Kidney (tissue), 14 donors: Measurements from ENCODE around the gene GPX4. TPM values are rescaled to one million over a fixed set of nuclear protein-coding genes. Genes with fewer than 3 reads are reported as not detected.
A peak's percentile ranks its signal among the peaks of the same experiment; 100 is the strongest.

Experiments used
- DNase-seq, 5 donors: peaks; one replicate each; pipeline ENCODE4 v3.0.0-alpha.2; 2013 to 2020
- FAIRE-seq: peaks from 2 replicates; lab custom pipeline; 2012; peaks lifted over from hg19 to GRCh38; lab: Jason Lieb, UNC
- H3K27ac ChIP-seq, 2 donors: one replicate each; pipeline ENCODE4 v1.7.0; 2013; ENCODE audit warnings: low read depth in 2 of 2, low read length in 2 of 2, inconsistent platforms in 1 of 2
- H3K27me3 ChIP-seq: one replicate; pipeline ENCODE4 v1.7.1; 2013; ENCODE audit warnings: low read length, inconsistent platforms; ENCODE audit not compliant: control insufficient read depth, insufficient read depth
- H3K36me3 ChIP-seq, 3 donors: one replicate each; pipeline versions ENCODE4 v1.7.0 to v1.7.1; 2013; ENCODE audit warnings: low read length in 3 of 3, control low read depth in 1 of 3, inconsistent platforms in 1 of 3; ENCODE audit not compliant: insufficient read depth in 3 of 3, control insufficient read depth in 2 of 3
- H3K4me1 ChIP-seq, 3 donors: one replicate each; pipeline versions ENCODE4 v1.7.0 to v1.7.1; 2013; ENCODE audit warnings: low read length in 3 of 3, inconsistent platforms in 1 of 3, low read depth in 1 of 3; ENCODE audit not compliant: control insufficient read depth in 2 of 3, insufficient read depth in 2 of 3
- H3K4me3 ChIP-seq, 3 donors: one replicate each; pipeline versions ENCODE4 v1.7.0 to v1.8.1; 2013; ENCODE audit warnings: low read length in 3 of 3, control low read depth in 1 of 3, inconsistent platforms in 1 of 3
- H3K9ac ChIP-seq, 3 donors: one replicate each; pipeline versions ENCODE4 v1.7.0 to v1.7.1; 2013; ENCODE audit warnings: low read length in 3 of 3, control low read depth in 1 of 3, inconsistent platforms in 1 of 3
- H3K9me3 ChIP-seq, 3 donors: one replicate each; pipeline versions ENCODE4 v1.7.0 to v1.7.1; 2013; ENCODE audit warnings: low read length in 3 of 3, control low read depth in 1 of 3, inconsistent platforms in 1 of 3; ENCODE audit not compliant: control insufficient read depth in 2 of 3, insufficient read depth in 1 of 3
- intact Hi-C: fragments of 100-400 bp; cut with DNase I; formaldehyde crosslinking; loops from one replicate; pipeline ENCODE4 v1.11.1; 2022
- polyA plus RNA-seq: library from polyadenylated mRNA; stranded (reverse); fragments of 350-450 nt; fragmentation: Illumina TruSeq; extraction: RNeasy Lipid Tissue Mini Kit (QIAGEN cat#74804); gene quantifications from one replicate; pipeline ENCODE4 v1.2.3, GENCODE V29; 2014; ENCODE audit warnings: low read depth, low replicate concordance; ENCODE audit not compliant: insufficient read depth
- total RNA-seq: library from RNA; stranded (reverse); fragmentation: NEBNext Ultra II Directional; extraction: Animal tissue kit (Norgen Biotek cat#: 25700); gene quantifications from one replicate; pipeline ENCODE4 v1.2.1, GENCODE V29; 2021
- TF ChIP-seq, protein P1 (sequence below): IDR thresholded peaks from 3 replicates; pipeline ENCODE4 v1.5.1; 2012; ENCODE audit warnings: mild to moderate bottlenecking, moderate library complexity, borderline replicate concordance; ENCODE audit not compliant: insufficient read depth; ENCODE audit errors: extremely low read depth
- donor health status: control.
- donor health status: control.
- donor health status: control.
- donor health status: control.
- donor health status: control.
- donor health status: DM: yes; HTN: yes; CAD: no.
- donor health status: Normal renal cell carcinoma (clear cell type).

The GPX4 gene
- total and polyA plus RNA-seq, 2 donors from 2014 or later, result 268 to 966 TPM

GRCh38 chr19:1058112-1058511, 45.7 kb upstream of the GPX4 start:
- FAIRE-seq (no peak), DNase-seq (no peak)
- Histone ChIP-seq H3K36me3 (peaks cover 0 to 8% (median 0%) of the 10 kb centered on the region in 3 donors), H3K27ac (no peak overlapping the region), H3K9ac (no peak overlapping the region), H3K4me3 (no peak overlapping the region), H3K9me3 (peaks cover 0 to 29% (median 7%) of the 10 kb centered on the region in 3 donors), H3K27me3 (no peaks in the 10 kb centered on the region), H3K4me1 (no peaks in the 10 kb centered on the region)
- intact Hi-C loops, result no loop called here
- TF ChIP-seq, protein P1, sequence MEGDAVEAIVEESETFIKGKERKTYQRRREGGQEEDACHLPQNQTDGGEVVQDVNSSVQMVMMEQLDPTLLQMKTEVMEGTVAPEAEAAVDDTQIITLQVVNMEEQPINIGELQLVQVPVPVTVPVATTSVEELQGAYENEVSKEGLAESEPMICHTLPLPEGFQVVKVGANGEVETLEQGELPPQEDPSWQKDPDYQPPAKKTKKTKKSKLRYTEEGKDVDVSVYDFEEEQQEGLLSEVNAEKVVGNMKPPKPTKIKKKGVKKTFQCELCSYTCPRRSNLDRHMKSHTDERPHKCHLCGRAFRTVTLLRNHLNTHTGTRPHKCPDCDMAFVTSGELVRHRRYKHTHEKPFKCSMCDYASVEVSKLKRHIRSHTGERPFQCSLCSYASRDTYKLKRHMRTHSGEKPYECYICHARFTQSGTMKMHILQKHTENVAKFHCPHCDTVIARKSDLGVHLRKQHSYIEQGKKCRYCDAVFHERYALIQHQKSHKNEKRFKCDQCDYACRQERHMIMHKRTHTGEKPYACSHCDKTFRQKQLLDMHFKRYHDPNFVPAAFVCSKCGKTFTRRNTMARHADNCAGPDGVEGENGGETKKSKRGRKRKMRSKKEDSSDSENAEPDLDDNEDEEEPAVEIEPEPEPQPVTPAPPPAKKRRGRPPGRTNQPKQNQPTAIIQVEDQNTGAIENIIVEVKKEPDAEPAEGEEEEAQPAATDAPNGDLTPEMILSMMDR, result no peak

DNA sequence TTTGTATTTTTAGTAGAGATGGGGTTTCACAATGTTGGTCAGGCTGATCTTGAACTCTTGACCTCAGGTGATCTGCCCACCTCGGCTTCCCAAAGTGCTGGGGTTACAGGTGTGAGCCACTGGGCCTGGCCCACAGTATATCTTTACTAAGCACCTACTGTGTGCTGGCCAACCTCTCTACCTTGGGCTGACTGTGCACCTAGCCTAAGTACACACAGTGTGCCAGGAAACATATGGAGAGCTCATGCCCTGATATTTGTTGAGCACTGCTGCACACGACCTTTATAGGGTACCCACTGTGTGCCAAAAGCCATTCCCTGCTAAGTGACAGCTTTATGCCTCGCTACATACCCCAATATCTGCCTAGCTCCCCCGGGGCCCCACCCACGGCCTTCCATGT, 43.1 kb upstream of the GPX4 start:
- Histone ChIP-seq H3K4me1 (peaks cover 0 to 8% (median 4%) of the 10 kb centered on the region in 3 donors), H3K9ac (no peak overlapping the region), H3K27me3 (no peaks in the 10 kb centered on the region), H3K4me3 (no peak overlapping the region), H3K27ac (no peak overlapping the region), H3K36me3 (peaks cover 0 to 8% (median 0%) of the 10 kb centered on the region in 3 donors), H3K9me3 (peaks cover 0 to 29% (median 7%) of the 10 kb centered on the region in 3 donors)
- TF ChIP-seq, protein P1, result no peak
- DNase-seq, result no peak
- intact Hi-C loops, result no loop called here
- FAIRE-seq, result no peak

- no peaks in the 10 kb centered on the region for H3K27me3 ChIP-seq
- intact Hi-C loops, result no loop called here
- H3K9me3 ChIP-seq, result peaks cover 0 to 19% (median 7%) of the 10 kb centered on the region in 3 donors
- TF ChIP-seq, protein P1, result no peak
- DNase-seq (peak in 1 of 5 donors; percentile 70), FAIRE-seq (no peak)
- no peak overlapping the region for H3K27ac ChIP-seq
- H3K36me3 ChIP-seq, result peaks cover 0 to 8% (median 0%) of the 10 kb centered on the region in 3 donors
- H3K4me3 ChIP-seq, result no peak overlapping the region
- H3K4me1 ChIP-seq, result peaks cover 0 to 13% (median 4%) of the 10 kb centered on the region in 3 donors
- no peak overlapping the region for H3K9ac ChIP-seq
These were observed 41.8 kb upstream of the GPX4 start for GRCh38 chr19:1061987-1062386.
